ENCODE results near the gene ASPG.

The ASPG gene

GRCh38 chr14:104108570-104109541 lies 23.4 kb downstream of the ASPG start:
- FAIRE-seq, result no peak
- TF ChIP-seq POLR2AphosphoS5 (IDR thresholded peaks at IDR 0.05; ENCODE audit: low read depth, low read length) (no peak), POLR2A (IDR thresholded peaks at IDR 0.05; ENCODE audit: low read depth, low read length) (no peak), TAF1 (IDR thresholded peaks at IDR 0.05; ENCODE audit: borderline replicate concordance, low read depth, low read length) (no peak)
- DNase-seq (ENCODE audit: insufficient read length), result no peak

DNA sequence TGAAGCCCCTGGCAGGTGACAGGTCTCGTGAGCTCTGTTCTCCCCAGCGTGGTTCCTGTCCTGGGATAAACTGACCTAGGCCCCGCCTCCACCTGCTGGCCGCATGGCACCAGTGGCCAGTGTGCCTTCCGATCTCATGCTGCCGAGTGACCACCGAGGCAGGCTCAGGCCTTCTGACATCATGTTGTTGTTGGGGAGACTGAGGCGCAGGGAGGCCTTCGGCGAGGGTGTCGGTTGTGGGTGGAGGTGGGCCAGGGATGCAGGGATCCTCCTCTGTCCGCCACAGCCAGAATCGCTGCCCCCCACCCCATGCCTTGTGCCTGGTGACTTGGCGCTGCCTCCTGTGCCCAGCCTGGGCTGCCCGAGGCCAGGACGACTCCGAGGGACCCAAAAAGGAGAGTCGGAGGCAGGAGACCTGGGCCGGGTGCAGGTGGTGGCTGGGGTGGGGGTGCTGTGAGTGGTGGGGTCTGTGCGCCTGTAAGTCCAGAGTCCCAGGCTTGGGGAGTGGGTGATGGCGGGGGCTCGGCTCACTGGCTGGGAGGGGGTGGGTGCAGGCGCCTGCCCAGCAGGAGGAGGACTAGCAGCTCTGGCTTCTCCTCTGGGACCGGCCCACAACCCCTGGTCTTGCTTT lies 24.3 kb downstream of the ASPG start:
- FAIRE-seq (no peak), DNase-seq (ENCODE audit: insufficient read length) (no peak)
- no peak for TF ChIP-seq POLR2A (IDR thresholded peaks at IDR 0.05; ENCODE audit: low read depth, low read length)
- TF ChIP-seq TAF1 (IDR thresholded peaks at IDR 0.05; ENCODE audit: borderline replicate concordance, low read depth, low read length), result no peak
- no peak for TF ChIP-seq POLR2AphosphoS5 (IDR thresholded peaks at IDR 0.05; ENCODE audit: low read depth, low read length)

DNA sequence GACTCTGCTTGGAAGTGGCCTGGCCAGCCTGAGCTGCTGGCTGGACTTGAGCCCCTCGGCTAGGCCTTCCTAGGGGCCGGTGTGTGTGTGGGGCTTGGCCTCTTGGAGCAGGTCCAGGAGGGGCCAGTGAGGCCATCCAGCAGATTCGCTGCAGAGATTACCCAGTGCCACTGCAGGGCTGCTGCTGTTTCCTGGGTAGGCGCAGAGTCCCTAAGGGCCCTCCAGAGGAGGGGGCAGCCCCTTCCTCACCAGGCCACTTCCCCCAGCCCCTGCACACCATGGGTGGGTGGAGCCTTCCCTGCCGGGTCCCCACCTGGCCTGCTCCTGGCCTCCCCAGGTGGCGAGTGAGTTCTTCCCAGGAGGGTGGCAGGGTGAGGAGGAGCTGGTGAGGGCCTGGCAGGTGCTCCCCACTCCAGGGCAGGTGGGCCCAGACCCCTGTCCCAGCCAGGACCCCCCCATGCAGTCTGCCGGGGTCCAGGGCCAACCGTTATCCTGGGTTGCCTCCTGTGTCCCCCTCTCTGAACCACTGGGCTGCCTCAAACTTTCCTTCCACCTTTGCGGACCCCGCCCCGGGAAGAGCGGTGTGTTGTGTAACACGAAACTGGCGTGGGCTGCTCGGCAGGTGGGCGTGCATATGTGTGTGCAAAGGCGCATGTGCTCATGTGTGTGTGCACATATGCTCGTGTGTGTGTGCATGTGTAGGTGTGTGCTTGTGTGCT lies 25.1 kb downstream of the ASPG start:
- no peak for DNase-seq (ENCODE audit: insufficient read length)
- no peak for FAIRE-seq
- no peak for TF ChIP-seq TAF1 (IDR thresholded peaks at IDR 0.05; ENCODE audit: borderline replicate concordance, low read depth, low read length)
- TF ChIP-seq POLR2AphosphoS5 (IDR thresholded peaks at IDR 0.05; ENCODE audit: low read depth, low read length), result no peak
- no peak for TF ChIP-seq POLR2A (IDR thresholded peaks at IDR 0.05; ENCODE audit: low read depth, low read length)

DNA sequence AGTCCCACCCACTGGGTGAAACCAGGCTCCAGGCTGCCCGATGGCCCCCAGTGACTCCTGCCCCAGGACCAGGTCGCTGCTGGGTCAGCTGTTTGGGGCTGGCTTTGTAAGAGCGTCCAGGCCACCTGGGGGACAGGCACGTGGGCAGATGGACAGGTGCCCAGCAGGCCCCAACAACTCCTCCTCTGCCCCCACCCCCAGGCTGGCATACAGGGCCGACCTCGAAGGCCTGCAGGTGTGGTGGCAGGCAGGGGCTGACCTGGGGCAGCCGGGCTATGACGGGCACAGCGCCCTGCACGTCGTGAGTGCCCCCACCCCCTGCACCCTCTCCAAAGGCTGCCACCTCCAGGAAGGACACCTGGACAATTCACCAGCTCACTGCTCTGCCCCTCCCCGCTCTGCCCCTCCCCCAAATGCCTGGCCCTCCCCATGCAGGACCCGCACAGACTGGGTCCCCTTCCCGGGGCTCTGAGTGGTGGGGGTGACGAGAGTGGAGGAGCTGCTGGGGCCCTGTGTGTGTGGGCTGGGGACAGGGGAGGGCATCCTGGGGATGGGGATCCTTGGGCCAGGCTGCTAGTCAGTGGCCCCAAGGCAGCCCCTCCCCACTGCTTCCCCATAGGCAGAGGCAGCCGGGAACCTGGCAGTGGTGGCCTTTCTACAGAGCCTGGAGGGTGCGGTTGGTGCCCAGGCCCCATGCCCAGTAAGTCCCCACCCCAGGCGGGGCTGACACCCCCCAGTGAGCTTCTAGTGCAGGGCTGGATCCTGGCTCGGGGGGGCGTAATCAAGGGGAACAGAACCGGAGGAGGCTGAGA lies 26.0 kb downstream of the ASPG start:
- FAIRE-seq, result no peak
- no peak for DNase-seq (ENCODE audit: insufficient read length)
- TF ChIP-seq TAF1 (IDR thresholded peaks at IDR 0.05; ENCODE audit: borderline replicate concordance, low read depth, low read length), result no peak
- no peak for TF ChIP-seq POLR2AphosphoS5 (IDR thresholded peaks at IDR 0.05; ENCODE audit: low read depth, low read length)
- TF ChIP-seq POLR2A (IDR thresholded peaks at IDR 0.05; ENCODE audit: low read depth, low read length), result no peak

GRCh38 chr14:104112113-104112505 lies 26.6 kb downstream of the ASPG start:
- TF ChIP-seq POLR2A (IDR thresholded peaks at IDR 0.05; ENCODE audit: low read depth, low read length) (no peak), POLR2AphosphoS5 (IDR thresholded peaks at IDR 0.05; ENCODE audit: low read depth, low read length) (no peak), TAF1 (IDR thresholded peaks at IDR 0.05; ENCODE audit: borderline replicate concordance, low read depth, low read length) (no peak)
- no peak for FAIRE-seq
- no peak for DNase-seq (ENCODE audit: insufficient read length)

DNA sequence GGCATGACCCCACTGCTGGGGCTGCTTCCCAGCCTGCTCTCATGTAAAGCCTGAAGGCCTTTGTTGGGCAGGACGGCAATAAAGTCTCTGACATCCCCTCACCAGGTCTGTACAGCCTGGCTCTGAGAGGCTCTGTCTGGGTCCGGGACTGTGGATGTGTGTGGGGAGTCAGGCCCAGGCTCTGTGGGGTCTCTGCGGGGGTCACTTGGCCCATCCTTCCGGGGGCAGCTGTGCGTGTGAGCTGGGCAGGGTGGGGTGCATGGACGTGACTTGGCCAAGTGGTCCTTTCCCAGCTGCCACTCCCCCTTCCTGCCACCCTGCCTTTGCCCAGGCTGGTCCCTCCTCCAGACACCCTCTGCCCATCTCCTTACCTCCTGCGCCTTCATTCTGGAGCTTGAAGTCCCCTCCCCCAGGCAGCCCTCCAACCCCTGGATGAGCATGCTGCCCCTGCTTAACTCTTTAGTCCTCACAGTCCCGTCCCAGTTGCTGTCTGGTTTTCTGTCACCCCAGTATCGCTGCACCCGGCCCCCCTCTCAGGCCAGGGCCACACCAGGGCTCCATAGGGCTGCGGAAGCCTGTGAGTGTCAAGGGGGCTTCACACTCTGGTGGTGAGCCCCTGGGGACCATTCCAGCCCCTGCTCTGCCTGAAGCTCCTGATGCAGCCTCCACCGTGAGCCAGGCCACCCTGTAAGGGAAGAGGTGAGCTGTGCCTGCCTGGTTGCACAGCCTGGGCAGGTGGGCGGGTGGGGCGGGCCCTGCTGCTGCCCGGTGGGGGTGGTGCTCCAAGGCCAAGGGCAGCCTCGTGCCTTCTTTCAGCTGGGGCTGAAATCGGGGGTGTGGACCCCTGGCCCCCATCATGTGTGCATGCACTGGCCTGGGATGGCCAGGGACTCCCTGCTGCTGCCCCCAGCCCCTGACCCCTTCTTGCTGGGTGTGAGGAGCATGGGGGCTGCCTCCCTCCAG lies 27.4 kb downstream of the ASPG start:
- TF ChIP-seq POLR2AphosphoS5 (IDR thresholded peaks at IDR 0.05; ENCODE audit: low read depth, low read length) (no peak), POLR2A (IDR thresholded peaks at IDR 0.05; ENCODE audit: low read depth, low read length) (no peak), TAF1 (IDR thresholded peaks at IDR 0.05; ENCODE audit: borderline replicate concordance, low read depth, low read length) (no peak)
- DNase-seq (ENCODE audit: insufficient read length), result no peak
- FAIRE-seq, result no peak

- no peak for FAIRE-seq
- no peak for TF ChIP-seq TAF1 (IDR thresholded peaks at IDR 0.05; ENCODE audit: borderline replicate concordance, low read depth, low read length)
- TF ChIP-seq POLR2AphosphoS5 (IDR thresholded peaks at IDR 0.05; ENCODE audit: low read depth, low read length), result no peak
- no peak for TF ChIP-seq POLR2A (IDR thresholded peaks at IDR 0.05; ENCODE audit: low read depth, low read length)
- no peak for DNase-seq (ENCODE audit: insufficient read length)
Observed at GRCh38 chr14:104113631-104114420, 28.3 kb downstream of the ASPG start.

- FAIRE-seq, result no peak
- DNase-seq (ENCODE audit: insufficient read length), result no peak
- no peak for TF ChIP-seq TAF1 (IDR thresholded peaks at IDR 0.05; ENCODE audit: borderline replicate concordance, low read depth, low read length)
Observed at GRCh38 chr14:104114421-104115130, 29.1 kb downstream of the ASPG start.

- no peak for TF ChIP-seq TAF1 (IDR thresholded peaks at IDR 0.05; ENCODE audit: borderline replicate concordance, low read depth, low read length)
- no peak for TF ChIP-seq POLR2A (IDR thresholded peaks at IDR 0.05; ENCODE audit: low read depth, low read length)
- no peak for TF ChIP-seq POLR2AphosphoS5 (IDR thresholded peaks at IDR 0.05; ENCODE audit: low read depth, low read length)
- FAIRE-seq (no peak), DNase-seq (ENCODE audit: insufficient read length) (no peak)
Observed at GRCh38 chr14:104115131-104115600, 29.7 kb downstream of the ASPG start.
